Smooth muscle cell (in vitro differentiated cells): Measurements from ENCODE around the gene PHYH. TPM values are rescaled to one million over a fixed set of nuclear protein-coding genes. Genes with fewer than 3 reads are reported as not detected.

Source experiments
- DNase-seq: peaks from one replicate; lab custom pipeline; 2025; ENCODE audit not compliant: unreplicated experiment; lab: John Stamatoyannopoulos, UW
- H2AFZ ChIP-seq: fragments of 200-600 bp; sonication (generic); 2 replicates; pipeline ENCODE4 v1.6.0; 2016; ENCODE audit warnings: antibody characterized with exemption, low read depth, mild to moderate bottlenecking
- H3F3A ChIP-seq: fragments of 200-600 bp; sonication (generic); 2 replicates; pipeline ENCODE4 v1.6.0; 2017; ENCODE audit warnings: antibody characterized with exemption, low read depth
- H3K27ac ChIP-seq: fragments of 200-600 bp; sonication (generic); 2 replicates; pipeline ENCODE4 v1.5.1; 2016; ENCODE audit warnings: low read depth, mild to moderate bottlenecking
- H3K27me3 ChIP-seq: fragments of 200-600 bp; sonication (generic); 2 replicates; pipeline ENCODE4 v1.6.1; 2016; ENCODE audit warnings: low read depth, mild to moderate bottlenecking
- H3K36me3 ChIP-seq: fragments of 200-600 bp; sonication (generic); 2 replicates; pipeline ENCODE4 v1.5.1; 2016; ENCODE audit warnings: low read depth
- H3K4me1 ChIP-seq: fragments of 200-600 bp; sonication (generic); 2 replicates; pipeline ENCODE4 v1.5.1; 2016; ENCODE audit warnings: low read depth
- H3K4me2 ChIP-seq: fragments of 200-600 bp; sonication (generic); 2 replicates; pipeline ENCODE4 v1.6.0; 2016; ENCODE audit warnings: mild to moderate bottlenecking
- H3K4me3 ChIP-seq: fragments of 200-600 bp; sonication (generic); 2 replicates; pipeline ENCODE4 v1.5.1; 2016; ENCODE audit warnings: mild to moderate bottlenecking
- H3K79me2 ChIP-seq: fragments of 200-600 bp; sonication (generic); 2 replicates; pipeline ENCODE4 v1.6.0; 2016; ENCODE audit warnings: low read depth, mild to moderate bottlenecking
- H3K9ac ChIP-seq: fragments of 200-600 bp; sonication (generic); 2 replicates; pipeline ENCODE4 v1.6.0; 2016; ENCODE audit warnings: low read depth
- H3K9me3 ChIP-seq: fragments of 200-600 bp; sonication (generic); replicated peaks from 2 replicates; pipeline ENCODE4 v1.5.1; 2016; ENCODE audit warnings: low read depth
- H4K20me1 ChIP-seq: fragments of 200-600 bp; sonication (generic); 2 replicates; pipeline ENCODE4 v1.6.0; 2016; ENCODE audit warnings: low read depth
- WGBS: methylation state at CpG from one replicate; pipeline ENCODE4 v1.1.7; 2016; ENCODE audit warnings: low lambda C conversion rate; 5-methylcytosine and 5-hydroxymethylcytosine counted together
- polyA plus RNA-seq: library from polyadenylated mRNA; unstranded; fragments of >200 nt; fragmentation: Nextera tagmentation; extraction: Ambion mirVana; gene quantifications from 2 replicates; pipeline ENCODE4 v1.2.1, GENCODE V29; 2016
- total RNA-seq: library from RNA; depleted of rRNA; stranded (reverse); fragments of >200 nt; gene quantifications from 2 replicates; pipeline ENCODE4 v1.2.3, GENCODE V29; 2014
- TF ChIP-seq, protein P1 (sequence below): fragments of 200-600 bp; sonication (generic); IDR thresholded peaks from 2 replicates; pipeline ENCODE4 v1.5.1; 2017; ENCODE audit warnings: borderline replicate concordance, mild to moderate bottlenecking, antibody characterized with exemption; ENCODE audit not compliant: insufficient read depth, poor library complexity, severe bottlenecking

The PHYH gene
- total and polyA plus RNA-seq, 2 experiments from 2014 or later: 14.4 to 27.5 TPM

DNA sequence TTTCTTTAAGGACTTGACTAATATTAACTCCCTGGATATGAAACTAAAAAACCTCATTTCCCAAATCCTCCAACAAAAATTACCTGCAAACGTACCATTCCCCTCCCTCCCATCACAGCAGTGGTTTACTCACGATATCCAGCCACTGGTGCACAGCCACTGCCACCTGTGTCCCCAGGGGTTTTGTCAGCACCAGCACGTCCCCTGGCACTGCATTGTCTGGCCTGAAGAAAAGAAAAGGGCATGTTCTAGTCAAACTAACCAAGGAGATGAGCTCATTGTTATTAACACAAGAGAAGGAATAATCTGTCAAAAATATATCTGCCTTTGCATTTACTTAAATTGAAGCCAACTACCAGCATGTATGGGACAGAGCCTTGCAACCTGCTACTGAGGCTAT is 29.7 kb upstream of the PHYH start:
- no peak overlapping the region for H3K4me2 ChIP-seq
- no peaks in the 10 kb centered on the region for H3K9me3 ChIP-seq
- no peak overlapping the region for H3K9ac ChIP-seq
- H3F3A ChIP-seq: no peaks in the 10 kb centered on the region
- H4K20me1 ChIP-seq: no peaks in the 10 kb centered on the region
- peaks cover 33% of the 10 kb centered on the region for H3K36me3 ChIP-seq
- peaks cover 5% of the 10 kb centered on the region for H3K4me1 ChIP-seq
- H3K27ac ChIP-seq: no peak overlapping the region
- DNase-seq: no peak
- H3K27me3 ChIP-seq: no peaks in the 10 kb centered on the region
- WGBS: 95% methylated on average over 3 of the region's 3 CpGs
- H3K79me2 ChIP-seq: no peaks in the 10 kb centered on the region
- no peak overlapping the region for H2AFZ ChIP-seq
- TF ChIP-seq, protein P1, sequence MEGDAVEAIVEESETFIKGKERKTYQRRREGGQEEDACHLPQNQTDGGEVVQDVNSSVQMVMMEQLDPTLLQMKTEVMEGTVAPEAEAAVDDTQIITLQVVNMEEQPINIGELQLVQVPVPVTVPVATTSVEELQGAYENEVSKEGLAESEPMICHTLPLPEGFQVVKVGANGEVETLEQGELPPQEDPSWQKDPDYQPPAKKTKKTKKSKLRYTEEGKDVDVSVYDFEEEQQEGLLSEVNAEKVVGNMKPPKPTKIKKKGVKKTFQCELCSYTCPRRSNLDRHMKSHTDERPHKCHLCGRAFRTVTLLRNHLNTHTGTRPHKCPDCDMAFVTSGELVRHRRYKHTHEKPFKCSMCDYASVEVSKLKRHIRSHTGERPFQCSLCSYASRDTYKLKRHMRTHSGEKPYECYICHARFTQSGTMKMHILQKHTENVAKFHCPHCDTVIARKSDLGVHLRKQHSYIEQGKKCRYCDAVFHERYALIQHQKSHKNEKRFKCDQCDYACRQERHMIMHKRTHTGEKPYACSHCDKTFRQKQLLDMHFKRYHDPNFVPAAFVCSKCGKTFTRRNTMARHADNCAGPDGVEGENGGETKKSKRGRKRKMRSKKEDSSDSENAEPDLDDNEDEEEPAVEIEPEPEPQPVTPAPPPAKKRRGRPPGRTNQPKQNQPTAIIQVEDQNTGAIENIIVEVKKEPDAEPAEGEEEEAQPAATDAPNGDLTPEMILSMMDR: no peak
- H3K4me3 ChIP-seq: no peak overlapping the region

DNA sequence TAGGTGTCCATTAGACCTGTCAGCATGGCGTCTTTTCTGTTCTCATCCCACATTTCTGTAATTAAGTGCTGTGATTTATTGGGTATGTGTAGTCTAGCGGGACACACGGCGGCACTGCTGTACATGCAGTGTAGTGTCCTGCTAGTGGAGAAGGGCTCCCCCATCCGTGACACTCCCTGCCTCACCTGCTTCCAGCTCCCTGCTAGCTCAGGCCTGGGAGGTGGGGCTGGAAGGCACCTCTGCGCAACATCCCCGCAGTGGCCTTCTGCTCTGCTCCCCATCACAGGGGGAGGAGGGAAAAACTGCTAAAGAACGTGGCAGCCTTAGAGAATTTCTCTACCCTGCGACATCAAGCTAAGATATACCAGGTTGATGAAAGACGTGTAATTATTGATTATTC is 28.7 kb upstream of the PHYH start:
- TF ChIP-seq, protein P1: no peak
- no peaks in the 10 kb centered on the region for H3K9me3 ChIP-seq
- H3K27ac ChIP-seq: no peak overlapping the region
- H4K20me1 ChIP-seq: no peaks in the 10 kb centered on the region
- no peaks in the 10 kb centered on the region for H3K27me3 ChIP-seq
- no peak overlapping the region for H3K4me3 ChIP-seq
- WGBS: 90% methylated on average over 10 of the region's 10 CpGs
- peaks cover 5% of the 10 kb centered on the region for H3K4me1 ChIP-seq
- H3K79me2 ChIP-seq: no peaks in the 10 kb centered on the region
- no peak for DNase-seq
- peaks cover 36% of the 10 kb centered on the region for H3K36me3 ChIP-seq
- H3K9ac ChIP-seq: no peak overlapping the region
- no peak overlapping the region for H3K4me2 ChIP-seq
- H3F3A ChIP-seq: no peaks in the 10 kb centered on the region
- no peak overlapping the region for H2AFZ ChIP-seq

DNA sequence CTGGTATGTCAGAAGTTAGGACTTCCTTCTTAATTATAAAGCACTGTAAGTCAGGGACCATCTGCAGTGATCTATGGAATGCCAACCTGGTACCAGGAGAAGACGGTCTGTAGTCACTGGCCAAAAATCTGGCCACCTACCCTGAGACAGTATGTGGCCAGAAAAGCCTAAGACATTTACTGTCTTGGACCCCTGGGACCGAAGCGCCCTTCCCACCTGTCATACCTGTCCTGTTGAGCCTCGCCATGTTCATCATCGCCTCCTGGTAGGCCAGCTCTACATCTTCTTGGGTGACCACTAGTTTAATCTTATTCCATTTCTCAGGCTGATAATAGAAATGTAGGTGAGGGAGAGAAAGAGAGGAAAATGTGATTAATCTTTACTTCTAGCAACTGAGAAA is 28.3 kb upstream of the PHYH start:
- 96% methylated on average over 5 of the region's 5 CpGs for WGBS
- no peak overlapping the region for H3K4me3 ChIP-seq
- H3K4me2 ChIP-seq: no peak overlapping the region
- H3K27ac ChIP-seq: no peak overlapping the region
- H3K4me1 ChIP-seq: peaks cover 5% of the 10 kb centered on the region
- H3F3A ChIP-seq: no peaks in the 10 kb centered on the region
- no peaks in the 10 kb centered on the region for H3K79me2 ChIP-seq
- H3K27me3 ChIP-seq: no peaks in the 10 kb centered on the region
- no peaks in the 10 kb centered on the region for H3K9me3 ChIP-seq
- no peak for DNase-seq
- no peak overlapping the region for H2AFZ ChIP-seq
- no peak overlapping the region for H3K9ac ChIP-seq
- peaks cover 36% of the 10 kb centered on the region for H3K36me3 ChIP-seq
- H4K20me1 ChIP-seq: no peaks in the 10 kb centered on the region
- TF ChIP-seq, protein P1: no peak

DNA sequence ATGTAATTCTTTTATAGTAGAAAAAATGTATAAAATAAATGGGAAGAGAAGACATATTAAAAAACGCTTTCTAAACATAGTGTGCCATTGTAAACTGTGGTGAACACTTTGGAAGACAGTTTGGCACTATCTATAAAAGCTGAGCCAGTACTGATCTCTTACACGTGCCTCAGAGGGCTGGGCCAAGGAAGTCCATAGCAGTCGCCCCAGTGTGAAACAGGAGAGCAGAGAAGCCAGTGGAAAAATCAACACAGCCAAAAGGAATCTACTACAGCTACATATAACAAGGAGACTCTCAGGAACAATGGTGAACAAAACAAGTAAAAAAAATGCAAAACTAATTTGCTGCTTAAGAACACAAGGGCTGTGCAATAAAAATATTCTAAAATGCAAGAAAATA is 27.7 kb upstream of the PHYH start:
- Histone ChIP-seq H3K36me3 (peaks cover 36% of the 10 kb centered on the region), H2AFZ (no peak overlapping the region), H3K4me3 (no peak overlapping the region), H3K27ac (no peak overlapping the region), H3K4me1 (peaks cover 5% of the 10 kb centered on the region), H3K9ac (no peak overlapping the region), H4K20me1 (no peaks in the 10 kb centered on the region), H3K27me3 (no peaks in the 10 kb centered on the region), H3F3A (no peaks in the 10 kb centered on the region), H3K79me2 (no peaks in the 10 kb centered on the region), H3K4me2 (no peak overlapping the region), H3K9me3 (no peaks in the 10 kb centered on the region)
- TF ChIP-seq, protein P1: no peak
- WGBS: 79% methylated on average over 3 of the region's 3 CpGs
- no peak for DNase-seq
